IPS-15b (cell line): ENCODE data around the gene THYN1.
"Not testable (repeated sequence)": the region's sequence is repeated elsewhere in the genome, so short reads cannot be mapped to it uniquely, and the experiment has no call there.

Experiments used
- H3K27me3 ChIP-seq: one replicate; pipeline ENCODE4 v1.6.1; 2013; ENCODE audit warnings: low read length; ENCODE audit not compliant: control insufficient read depth, insufficient read depth
- H3K36me3 ChIP-seq: one replicate; pipeline ENCODE4 v1.6.1; 2013; ENCODE audit warnings: low read length; ENCODE audit not compliant: control insufficient read depth, insufficient read depth
- H3K4me1 ChIP-seq: one replicate; pipeline ENCODE4 v1.6.1; 2013; ENCODE audit warnings: mild to moderate bottlenecking, low read length; ENCODE audit not compliant: control insufficient read depth, insufficient read depth
- H3K4me3 ChIP-seq: one replicate; pipeline ENCODE4 v1.5.1; 2013; ENCODE audit warnings: low read depth, low read length
- H3K9ac ChIP-seq: one replicate; pipeline ENCODE4 v1.6.1; 2013; ENCODE audit warnings: low read depth, mild to moderate bottlenecking, low read length
- H3K9me3 ChIP-seq: one replicate; pipeline ENCODE4 v1.6.1; 2013; ENCODE audit warnings: mild to moderate bottlenecking, low read length; ENCODE audit not compliant: control insufficient read depth, insufficient read depth

THYN1 gene

DNA sequence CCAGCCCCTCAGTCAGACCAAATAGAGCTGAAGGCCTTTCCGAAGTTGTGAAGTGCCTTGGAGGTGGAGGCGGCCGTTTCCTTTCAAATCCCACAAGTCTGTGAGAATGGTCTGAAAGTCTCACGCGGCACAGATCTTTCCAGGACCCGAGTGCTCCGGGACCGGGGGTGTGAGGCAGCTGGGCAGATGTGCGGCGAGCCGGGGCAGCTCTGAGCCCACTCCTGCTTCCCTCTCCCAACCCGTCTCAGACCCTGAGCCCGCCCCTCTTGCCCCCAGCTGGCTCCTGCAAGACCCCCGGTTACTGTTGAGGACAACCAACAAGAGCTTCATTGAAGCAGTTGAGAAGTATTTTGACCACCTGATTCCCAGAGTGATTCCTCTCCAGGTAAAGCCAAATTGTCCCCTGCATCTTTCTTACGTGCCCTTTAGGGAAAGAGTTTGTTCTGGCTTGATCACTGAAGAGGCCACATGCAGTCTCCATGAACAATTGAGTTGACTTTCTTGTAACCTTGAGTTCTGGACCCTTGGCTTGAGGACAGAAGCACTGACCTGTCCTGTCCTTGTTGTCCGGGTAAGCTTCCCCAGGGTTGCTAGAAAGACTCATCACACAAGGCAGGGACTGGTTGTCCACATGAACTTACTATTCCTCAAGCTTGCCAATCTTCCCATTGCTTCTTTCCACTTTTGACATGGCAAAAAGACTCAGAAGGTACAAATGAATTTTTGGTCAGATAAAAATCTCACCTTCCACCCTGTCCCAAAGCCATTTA lies 30.5 kb upstream of the THYN1 start:
- H3K9ac ChIP-seq, result no peak overlapping the region
- H3K9me3 ChIP-seq, result no peaks in the 10 kb centered on the region
- no peak overlapping the region for H3K4me3 ChIP-seq
- H3K36me3 ChIP-seq, result peaks cover 7% of the 10 kb centered on the region
- no peaks in the 10 kb centered on the region for H3K4me1 ChIP-seq
- no peaks in the 10 kb centered on the region for H3K27me3 ChIP-seq

DNA sequence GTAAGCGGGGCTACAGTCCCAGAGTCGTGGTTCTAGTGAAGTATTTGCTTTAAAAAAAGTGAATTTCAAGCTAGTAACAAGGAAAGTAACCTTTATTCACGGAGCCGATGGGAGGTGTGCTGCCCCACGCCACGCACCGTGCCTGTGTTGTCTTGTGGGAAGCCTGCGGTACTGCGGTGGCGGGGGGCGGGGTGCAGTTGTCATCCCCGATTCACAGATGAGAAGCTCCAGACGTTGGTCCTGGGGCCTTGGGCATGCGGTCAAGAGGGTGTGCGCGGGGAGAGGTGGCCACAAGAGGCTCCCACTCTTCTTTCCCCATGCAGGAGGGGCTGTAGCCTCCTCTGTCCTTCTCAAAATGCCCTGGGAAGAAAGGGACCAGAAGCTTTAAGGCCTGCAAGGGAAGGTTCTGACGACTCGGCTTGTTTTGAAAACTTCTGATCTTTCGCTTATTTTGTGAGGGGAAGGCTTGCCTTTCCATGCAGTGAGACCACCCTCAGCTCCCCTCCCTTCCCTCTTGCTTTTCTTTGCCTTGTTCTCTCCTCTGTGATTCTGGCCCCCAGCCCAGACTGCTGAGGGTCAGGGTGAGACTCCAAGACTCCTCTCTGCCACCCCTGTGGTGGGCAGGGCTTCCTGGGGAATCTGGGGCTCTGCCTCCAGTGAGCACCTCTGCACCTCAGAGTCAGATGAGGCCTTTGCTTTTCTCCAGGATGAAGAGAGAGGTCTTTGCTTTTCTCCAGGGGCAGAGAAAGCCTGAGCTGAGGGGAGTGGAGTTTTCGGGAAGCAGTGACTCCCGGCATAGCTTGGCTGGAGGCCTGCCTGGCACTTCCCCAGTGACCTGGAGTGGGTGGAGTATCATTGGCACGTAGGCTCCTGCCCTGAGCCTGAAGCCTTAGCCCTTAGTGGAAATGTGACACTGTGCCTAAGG lies 29.2 kb upstream of the THYN1 start:
- Histone ChIP-seq H3K9ac (no peak overlapping the region), H3K36me3 (peaks cover 7% of the 10 kb centered on the region), H3K4me1 (no peaks in the 10 kb centered on the region), H3K4me3 (no peak overlapping the region), H3K9me3 (no peaks in the 10 kb centered on the region), H3K27me3 (no peaks in the 10 kb centered on the region)

DNA sequence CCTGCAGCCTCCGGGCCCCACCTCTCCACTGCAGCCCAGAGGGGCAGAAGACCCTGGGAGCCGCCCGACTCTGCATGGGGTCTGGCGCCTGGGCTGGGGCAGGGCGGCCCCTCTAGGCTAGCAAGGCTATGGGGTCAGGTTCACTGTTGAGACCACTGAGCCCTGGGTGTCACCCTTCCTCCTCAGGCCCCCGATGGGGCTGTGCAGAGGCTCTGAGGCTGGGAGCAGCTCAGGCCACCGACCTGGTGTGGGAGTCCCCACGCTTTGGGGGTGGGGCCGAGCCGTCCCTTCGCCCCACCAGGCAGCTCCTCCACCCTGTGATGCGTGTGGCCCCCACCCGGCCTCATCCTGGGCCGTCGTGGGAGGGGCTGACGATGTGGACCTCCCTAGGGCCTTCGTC lies 28.5 kb upstream of the THYN1 start:
- not testable (repeated sequence) for H3K9me3 ChIP-seq, H3K4me1 ChIP-seq, H3K36me3 ChIP-seq, H3K4me3 ChIP-seq, H3K27me3 ChIP-seq, H3K9ac ChIP-seq

DNA sequence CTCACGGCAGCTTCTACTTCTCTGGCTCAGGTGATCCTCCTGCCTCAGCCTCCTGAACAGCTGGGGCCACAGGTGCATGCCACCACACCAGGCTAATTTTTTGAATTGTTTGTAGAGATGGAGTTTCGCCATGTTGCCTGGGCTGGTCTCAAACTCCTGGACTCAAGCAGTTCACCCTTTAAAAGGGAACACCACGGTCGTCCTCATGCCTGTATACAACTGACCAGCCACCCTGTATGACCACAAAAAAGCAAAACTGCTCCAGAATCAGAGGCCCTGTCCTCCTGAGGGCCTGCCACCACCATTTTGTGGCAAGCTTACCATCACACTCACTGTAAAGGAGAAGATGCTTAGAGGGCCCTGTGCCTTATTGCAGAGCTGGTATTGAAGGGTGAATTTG lies 25.2 kb upstream of the THYN1 start:
- Histone ChIP-seq H3K9ac (no peak overlapping the region), H3K9me3 (no peaks in the 10 kb centered on the region), H3K36me3 (peaks cover 3% of the 10 kb centered on the region), H3K27me3 (peaks cover 3% of the 10 kb centered on the region), H3K4me1 (peaks cover 14% of the 10 kb centered on the region), H3K4me3 (no peak overlapping the region)

DNA sequence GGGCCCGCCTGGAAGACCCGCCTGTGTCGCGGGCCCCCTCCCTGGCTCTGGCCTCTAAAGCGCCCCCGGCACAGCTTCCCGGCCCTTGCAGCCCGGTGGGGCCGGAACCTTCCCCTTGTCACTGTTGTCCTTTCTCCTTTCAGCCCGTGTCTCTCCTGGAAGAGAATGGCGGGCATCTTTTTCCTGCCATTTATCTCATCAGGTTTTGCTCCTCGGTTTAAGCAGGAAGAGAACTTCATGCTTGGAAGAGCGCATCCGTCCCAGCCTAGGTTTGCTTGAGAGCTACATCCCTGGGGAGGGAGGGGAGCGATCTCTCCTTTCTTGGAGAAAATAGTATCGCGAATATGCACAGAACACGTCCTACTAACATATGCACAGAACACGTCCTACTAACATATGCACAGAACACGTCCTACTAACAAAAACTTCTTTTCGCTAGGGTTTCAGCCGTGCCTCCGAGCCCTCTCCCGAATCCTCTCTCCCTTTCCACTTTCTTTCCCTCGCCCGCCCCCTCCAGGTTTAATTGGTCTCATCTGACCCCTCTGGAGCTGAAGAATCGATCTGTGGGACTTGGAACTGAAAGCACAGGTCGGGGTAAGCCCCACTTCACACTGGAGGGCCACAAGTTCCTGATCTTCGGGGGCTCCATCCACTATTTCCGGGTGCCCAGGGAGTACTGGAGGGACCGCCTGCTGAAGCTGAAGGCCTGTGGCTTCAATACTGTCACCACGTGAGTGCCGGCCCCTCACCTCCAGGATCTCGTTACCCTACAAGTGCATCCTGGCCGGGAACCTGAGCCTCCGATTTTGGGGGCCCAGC lies 24.2 kb upstream of the THYN1 start:
- peak overlapping the region; percentile 85 for H3K4me3 ChIP-seq
- H3K4me1 ChIP-seq, result peaks cover 18% of the 10 kb centered on the region
- peaks cover 3% of the 10 kb centered on the region for H3K36me3 ChIP-seq
- peaks cover 3% of the 10 kb centered on the region for H3K27me3 ChIP-seq
- peak overlapping the region; percentile 66 for H3K9ac ChIP-seq
- no peaks in the 10 kb centered on the region for H3K9me3 ChIP-seq

DNA sequence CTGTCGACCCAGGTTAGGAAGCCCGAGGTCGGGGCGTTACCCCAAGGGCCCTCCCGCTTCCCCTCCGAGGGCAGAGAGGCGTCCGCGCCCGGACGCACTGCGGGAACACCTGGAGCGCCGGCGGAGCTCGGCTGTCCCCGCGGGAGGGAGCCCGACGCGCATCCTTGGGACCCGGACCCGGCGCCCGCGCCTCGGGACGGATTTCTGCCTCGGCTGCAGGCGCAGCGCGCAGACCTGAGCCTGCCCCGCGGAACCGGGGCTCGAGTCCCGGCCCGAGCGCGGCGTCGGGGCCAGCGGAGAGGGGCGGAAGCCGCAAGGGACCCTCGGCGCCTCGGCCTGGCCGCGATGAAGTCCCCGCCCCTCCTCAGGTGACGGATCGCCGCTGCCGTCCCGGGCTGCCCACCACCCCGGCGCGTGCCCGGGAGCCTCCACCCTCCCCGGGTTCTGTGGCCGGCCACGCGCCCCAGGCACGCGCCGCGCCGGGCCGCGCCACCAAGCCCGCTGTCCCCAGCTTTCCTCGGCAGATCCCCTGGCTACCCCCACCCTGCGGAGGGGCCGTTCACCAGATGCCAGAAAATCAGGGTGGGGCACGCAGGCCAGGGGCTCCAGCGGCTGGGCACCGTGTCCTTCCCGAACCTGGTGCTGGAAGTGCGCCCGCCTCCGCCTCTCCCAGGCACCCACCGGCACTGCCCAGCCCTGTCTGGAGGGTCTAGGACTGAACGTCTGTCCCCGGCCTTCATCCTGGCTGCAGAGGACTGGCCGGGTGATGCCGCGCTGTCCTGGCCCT lies 23.4 kb upstream of the THYN1 start:
- Histone ChIP-seq H3K27me3 (peaks cover 3% of the 10 kb centered on the region), H3K4me1 (peaks cover 22% of the 10 kb centered on the region), H3K36me3 (peaks cover 3% of the 10 kb centered on the region), H3K9me3 (no peaks in the 10 kb centered on the region), H3K9ac (peak overlapping the region; percentile 62), H3K4me3 (peak overlapping the region; percentile 85)

DNA sequence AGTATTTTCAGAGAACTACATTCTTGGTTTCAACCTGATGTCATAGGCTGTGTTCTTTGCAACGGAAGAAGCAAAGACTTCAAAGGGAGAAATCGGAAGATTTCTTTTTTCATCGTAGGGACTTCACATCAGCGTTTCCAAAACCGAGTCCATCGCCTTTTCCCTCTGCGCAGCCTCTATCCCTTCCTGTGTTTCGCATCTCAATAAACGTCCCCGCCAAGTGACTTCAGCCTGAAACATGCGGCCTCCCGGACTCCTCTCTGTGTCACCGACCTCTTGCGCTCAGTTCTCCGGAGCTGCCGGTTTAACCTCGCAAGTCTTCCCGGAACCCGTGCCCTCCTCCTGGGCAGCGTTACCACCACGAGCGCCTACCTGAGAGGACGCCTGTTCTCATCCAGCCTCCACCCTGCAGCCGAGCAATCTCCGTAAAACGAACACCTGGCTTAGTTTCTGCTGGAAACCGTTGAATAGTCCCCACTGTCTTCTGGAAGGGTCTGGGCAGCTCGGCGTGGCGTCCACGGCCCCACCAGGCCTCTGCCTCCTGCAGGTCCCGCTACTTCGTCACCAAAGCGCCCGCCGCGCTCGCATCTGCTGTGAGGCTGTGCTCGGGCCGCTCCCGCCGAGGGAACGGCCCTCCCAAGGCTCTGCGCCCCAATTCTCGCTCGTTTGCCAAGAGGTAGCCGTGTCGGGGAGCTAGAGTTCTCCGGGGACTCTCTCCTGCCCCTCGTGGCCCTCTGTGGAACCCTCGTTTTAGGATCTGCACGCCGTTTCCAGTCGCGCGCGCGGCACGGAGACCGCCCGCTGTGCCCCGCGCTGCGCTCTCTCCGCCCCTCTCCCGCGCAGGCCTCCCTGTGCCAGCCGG lies 22.6 kb upstream of the THYN1 start, which contains the start of gene GLB1L3:
Gene GLB1L3 (plus strand): TSS at position 846 of the 862 bp plus-strand sequence. CDS start 362 bp downstream, outside the sequence.
- peak within 1 kb of the TSS; percentile 66 for H3K9ac ChIP-seq
- peaks cover 3% of the 10 kb centered on the region for H3K27me3 ChIP-seq
- no peaks in the 10 kb centered on the region for H3K9me3 ChIP-seq
- peaks cover 3% of the 10 kb centered on the region for H3K36me3 ChIP-seq
- H3K4me1 ChIP-seq, result peaks cover 24% of the 10 kb centered on the region
- peak within 1 kb of the TSS; percentile 85 for H3K4me3 ChIP-seq

DNA sequence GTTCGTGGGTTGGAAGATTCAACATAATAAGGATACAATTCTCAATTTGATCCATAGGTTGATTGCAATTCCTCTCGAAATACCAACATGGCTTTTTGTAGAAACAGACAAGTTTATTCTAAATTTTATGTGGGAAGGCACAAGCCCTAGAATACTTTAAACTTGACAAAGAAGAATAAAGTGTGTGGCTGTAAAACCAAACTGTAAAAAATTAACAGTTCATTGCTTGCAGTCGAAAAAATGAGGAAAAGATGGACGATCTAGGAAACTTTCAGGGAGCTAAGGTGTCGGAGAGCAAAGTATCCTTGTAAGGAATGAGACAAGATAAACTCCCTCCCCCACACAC lies 22.0 kb upstream of the THYN1 start:
- H3K27me3 ChIP-seq, result peaks cover 3% of the 10 kb centered on the region
- H3K9ac ChIP-seq, result no peak overlapping the region
- peaks cover 24% of the 10 kb centered on the region for H3K4me1 ChIP-seq
- no peaks in the 10 kb centered on the region for H3K9me3 ChIP-seq
- H3K4me3 ChIP-seq, result peak overlapping the region; percentile 85
- H3K36me3 ChIP-seq, result peaks cover 3% of the 10 kb centered on the region

DNA sequence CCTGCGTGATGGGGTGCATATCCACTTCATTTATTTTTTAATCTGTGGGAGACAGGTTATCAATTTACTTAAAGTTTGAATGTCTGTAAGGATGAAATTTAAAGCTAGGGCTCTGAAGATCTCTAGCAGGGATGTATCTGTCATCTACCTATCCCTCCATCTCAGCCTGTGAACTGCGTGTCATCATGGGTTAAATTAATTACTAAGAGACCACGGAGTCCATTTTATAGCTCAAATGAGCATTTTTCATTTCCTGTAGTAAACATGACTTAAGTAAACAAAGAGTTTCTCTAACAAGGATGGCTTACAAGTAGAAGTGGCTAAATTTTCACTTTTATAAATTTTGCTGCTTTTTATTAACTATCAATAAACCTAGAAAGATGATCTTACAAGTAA lies 20.2 kb upstream of the THYN1 start:
- peaks cover 3% of the 10 kb centered on the region for H3K36me3 ChIP-seq
- peaks cover 3% of the 10 kb centered on the region for H3K27me3 ChIP-seq
- H3K9me3 ChIP-seq, result no peaks in the 10 kb centered on the region
- peak overlapping the region; percentile 85 for H3K4me3 ChIP-seq
- H3K4me1 ChIP-seq, result peaks cover 24% of the 10 kb centered on the region
- H3K9ac ChIP-seq, result no peak overlapping the region
